ENCODE measurements around the gene USP48.

GRCh38 chr1:21759182-21759581, 23.8 kb downstream of the USP48 start:
- TF ChIP-seq SUZ12 (IDR thresholded peaks at IDR 0.05; ENCODE audit: extremely low read depth, insufficient read depth, insufficient read length) (no peak), YY1 (IDR thresholded peaks at IDR 0.05; ENCODE audit: insufficient read depth, insufficient read length) (no peak)
